GM19468 (cell line): ENCODE results near the gene LDLRAD2.
"Not testable (repeated sequence)": the region's sequence is repeated elsewhere in the genome, so short reads cannot be mapped to it uniquely, and the experiment has no call there.

ENCODE experiments used
- ATAC-seq: cut with Tn5 transposase; IDR thresholded peaks from one replicate; pipeline ENCODE4 v1.9.1; 2021; ENCODE audit warnings: mild to moderate bottlenecking, moderate library complexity, moderate number of reproducible peaks; ENCODE audit not compliant: unreplicated experiment; ENCODE audit errors: extremely low read depth

Gene LDLRAD2

GRCh38 chr1:21811875-21812305 lies at the start of gene LDLRAD2:
Gene LDLRAD2 (plus strand): TSS chr1:21812265. CDS start chr1:21812452, 187 bp downstream.
- no peak for ATAC-seq

- ATAC-seq, result no peak
These were observed 48.8 kb upstream of the LDLRAD2 start for GRCh38 chr1:21763236-21763635.

DNA sequence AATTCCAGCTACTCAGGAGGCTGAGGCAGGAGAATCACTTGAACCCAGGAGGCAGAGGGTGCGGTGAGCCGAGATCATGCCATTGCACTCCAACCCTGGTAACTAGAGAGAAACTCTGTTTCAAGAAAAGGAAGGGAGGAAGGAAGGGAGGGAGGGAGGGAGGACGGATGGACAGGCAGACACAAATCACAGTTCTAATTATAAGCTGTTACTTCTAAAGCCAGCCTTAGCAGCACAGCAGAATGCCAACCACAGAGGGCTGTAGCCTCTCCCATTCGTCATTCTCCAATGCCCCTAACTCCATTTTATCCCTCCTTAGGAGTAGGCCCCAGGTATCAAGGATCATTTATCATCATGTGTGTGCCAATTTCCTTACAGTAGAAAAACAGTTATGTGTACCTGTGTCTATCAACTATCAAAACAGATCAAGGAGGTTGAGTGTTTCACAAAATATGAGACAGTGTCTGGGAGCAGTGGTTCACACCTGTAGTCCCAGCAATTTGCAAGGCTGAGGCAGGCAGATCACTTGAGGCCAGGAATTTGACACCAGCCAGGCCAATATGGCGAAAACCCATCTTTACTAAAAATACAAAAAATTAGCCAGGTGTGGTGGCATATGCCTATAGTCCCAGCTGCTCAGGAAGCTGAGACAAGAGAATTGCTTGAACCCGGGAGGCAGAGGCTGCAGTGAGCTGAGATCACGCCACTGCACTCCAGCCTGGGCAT lies 48.2 kb upstream of the LDLRAD2 start:
- no peak for ATAC-seq

DNA sequence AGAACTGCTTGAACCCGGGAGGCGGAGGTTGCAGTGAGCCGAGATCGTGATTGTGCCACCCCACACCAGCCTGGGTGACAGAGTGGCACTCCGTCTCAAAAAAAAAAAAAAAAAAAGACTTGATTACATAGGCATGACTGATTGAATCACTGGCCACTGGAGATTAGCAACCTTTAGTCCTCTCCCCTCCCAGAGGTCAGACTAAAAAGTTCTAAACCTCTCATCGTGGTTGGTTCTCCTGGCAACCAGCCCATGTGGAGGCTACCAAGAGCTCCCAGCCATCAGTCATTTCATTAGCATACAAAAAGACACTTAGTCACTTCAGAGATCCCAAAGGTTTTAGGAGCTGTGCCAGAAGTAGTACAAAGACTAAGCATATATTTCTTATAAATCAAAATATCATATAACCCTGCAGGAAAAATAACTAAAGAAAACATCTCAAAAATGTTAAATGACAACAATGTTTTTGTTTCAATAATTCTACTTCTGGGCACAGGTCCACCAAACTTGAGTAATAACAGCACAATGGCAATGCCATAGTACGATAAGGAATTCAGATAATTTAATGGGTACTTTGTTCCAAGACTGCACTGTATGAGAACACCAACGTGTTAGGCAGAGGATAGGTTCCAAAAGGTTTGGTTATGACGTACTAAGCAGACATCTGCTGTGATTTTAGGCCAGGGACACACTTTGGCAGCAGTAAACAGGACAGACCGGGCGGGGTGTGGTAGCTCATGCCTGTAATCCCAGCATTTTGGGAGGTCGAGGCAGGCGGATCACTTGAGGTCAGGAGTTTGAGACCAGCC lies 47.2 kb upstream of the LDLRAD2 start:
- ATAC-seq, result no peak

DNA sequence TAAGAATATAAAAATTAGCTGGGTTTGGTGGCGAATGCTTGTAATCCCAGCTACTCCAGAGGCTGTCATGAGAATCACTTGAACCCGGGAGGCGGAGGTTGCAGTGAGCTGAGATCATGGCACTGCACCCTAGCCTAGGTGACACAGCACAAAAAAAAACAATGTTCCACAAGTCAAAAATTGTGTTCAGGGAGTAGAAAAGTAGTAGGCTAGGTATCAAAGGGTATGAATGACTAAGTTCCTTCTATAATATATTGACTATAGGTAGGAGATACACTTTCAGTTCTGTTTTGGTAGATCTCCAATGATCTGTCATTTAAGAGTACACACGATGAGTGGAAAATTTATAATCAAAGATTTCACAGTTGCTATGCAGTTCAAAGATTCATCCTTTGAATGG lies 45.9 kb upstream of the LDLRAD2 start:
- ATAC-seq, result no peak

- not testable (repeated sequence) for ATAC-seq
These were observed 45.0 kb upstream of the LDLRAD2 start for GRCh38 chr1:21767106-21767505.

DNA sequence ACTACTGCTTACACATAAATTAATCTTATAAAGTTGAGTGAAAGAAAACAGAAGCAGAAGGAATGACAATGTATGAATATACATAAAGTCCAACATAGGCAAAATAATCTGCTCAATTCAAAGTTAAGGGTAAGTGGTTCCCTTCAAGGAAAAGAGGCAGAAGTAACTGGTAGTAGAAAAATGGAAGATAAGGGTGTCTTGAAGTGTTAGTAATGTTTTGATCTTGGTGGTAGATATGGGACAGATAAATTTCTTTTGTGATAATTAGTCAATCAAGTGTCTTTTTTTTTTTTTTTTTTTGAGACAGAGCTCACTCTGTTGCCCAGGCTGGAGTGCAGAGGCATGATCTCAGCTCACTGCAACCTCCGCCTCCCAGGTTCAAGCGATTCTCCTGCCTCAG lies 41.9 kb upstream of the LDLRAD2 start:
- no peak for ATAC-seq

DNA sequence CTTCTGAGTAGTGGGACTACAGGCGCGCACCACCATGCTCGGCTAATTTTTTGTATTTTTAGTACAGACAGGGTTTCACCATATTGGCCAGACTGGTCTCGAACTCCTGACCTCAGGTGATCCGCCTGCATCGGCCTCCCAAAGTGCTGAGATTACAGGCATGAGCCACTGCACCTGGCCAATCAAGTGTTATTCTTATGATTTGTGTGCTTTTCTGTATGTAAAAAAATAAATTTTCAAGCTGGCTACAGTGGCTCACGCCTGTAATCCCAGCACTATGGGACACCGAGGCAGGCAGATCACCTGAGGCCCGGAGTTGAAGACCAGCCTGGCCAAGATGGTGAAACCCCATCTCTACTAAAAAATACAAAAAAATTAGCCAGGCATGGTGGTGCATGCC lies 41.5 kb upstream of the LDLRAD2 start:
- not testable (repeated sequence) for ATAC-seq

DNA sequence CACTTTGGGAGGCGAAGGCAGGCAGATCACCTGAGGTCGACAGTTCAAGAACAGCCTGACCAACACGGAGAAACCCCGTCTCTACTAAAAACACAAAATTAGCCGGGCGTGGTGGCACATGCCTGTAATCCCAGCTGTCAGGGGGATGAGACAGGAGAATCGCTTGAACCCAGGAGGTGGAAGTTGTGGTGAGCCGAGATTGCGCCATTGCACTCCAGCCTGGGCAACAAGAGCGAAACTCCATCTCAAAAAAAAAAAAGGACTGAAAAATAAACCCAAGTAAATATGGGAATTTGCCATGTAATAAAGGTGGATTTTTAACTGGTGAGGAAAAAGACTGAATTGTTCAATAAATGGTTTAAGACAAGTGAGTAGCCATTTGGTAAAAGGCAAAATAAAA lies 40.4 kb upstream of the LDLRAD2 start:
- ATAC-seq, result not testable (repeated sequence)

DNA sequence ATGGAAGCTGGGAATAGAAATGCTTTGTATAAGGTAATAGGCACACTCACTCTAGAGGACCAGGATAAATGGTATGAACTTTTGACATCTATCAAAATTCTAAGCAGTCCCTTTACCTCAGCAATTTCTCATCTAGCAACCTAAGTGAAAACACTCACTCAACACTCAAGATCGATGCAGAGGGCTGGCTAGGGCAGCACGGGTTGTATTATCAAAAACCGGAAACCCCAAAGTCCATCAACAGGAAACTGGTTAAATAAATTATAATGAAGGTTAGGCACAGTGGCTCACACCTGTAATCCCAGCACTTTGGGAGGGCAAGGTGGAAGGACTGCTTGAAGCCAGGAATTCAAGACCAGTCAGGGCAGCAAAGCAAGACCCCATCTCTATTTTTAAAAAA lies 38.5 kb upstream of the LDLRAD2 start:
- ATAC-seq, result no peak

DNA sequence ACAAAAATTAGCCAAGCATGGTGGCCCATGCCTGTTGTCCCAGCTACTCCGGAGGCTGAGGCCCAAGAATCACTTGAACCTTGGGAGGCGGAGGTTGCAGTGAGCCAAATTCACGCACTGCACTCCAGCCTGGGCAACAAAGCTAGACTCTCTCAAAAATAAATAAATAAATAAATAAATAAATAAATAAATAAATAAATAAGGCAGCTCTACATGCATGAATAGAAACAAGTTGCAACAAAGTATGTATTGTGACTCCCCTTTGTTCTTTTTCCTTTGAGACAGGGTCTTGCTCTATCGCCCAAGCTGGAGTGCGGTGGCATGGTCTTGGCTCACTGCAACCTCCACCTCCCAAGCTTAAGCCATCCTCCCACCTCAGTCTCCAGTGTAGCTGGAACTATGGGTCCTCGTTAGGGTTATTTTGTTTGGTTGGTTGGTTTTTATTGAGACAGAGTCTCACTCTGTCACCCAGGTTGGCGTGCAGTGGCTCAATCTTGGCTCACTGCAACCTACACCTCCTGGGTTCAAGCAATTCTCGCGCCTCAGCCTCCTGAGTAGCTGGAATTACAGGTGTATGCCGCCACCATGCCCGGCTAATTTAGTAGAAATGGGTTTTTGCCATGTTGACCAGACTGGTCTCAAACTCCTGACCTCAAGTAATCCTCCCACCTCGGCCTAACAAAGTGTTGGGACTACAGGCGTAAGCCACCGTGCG lies 37.1 kb upstream of the LDLRAD2 start:
- no peak for ATAC-seq

DNA sequence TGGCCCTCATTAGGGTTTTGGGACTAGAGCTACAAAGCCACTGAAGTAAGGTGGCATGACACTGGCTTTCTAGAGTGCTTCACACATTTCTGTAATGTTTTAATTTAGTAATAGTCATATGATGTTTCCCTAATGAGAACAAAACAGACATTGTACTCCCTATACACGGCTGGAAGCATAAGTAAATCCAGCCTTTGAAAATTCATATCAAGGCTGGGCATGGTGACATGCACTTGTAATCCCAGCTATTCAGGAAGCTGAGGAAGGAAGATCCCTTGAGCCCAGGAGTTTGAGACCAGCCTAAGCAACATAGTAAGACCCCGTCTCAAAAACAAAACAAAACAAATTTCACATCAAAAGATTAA lies 36.5 kb upstream of the LDLRAD2 start:
- no peak for ATAC-seq

GRCh38 chr1:21775985-21776562 lies 36.0 kb upstream of the LDLRAD2 start:
- no peak for ATAC-seq

GRCh38 chr1:21776925-21777324 lies 35.1 kb upstream of the LDLRAD2 start:
- not testable (repeated sequence) for ATAC-seq

- ATAC-seq, result no peak
These were observed 33.7 kb upstream of the LDLRAD2 start for GRCh38 chr1:21778405-21778727.

GRCh38 chr1:21779613-21780521 lies 32.2 kb upstream of the LDLRAD2 start:
- ATAC-seq, result peak; percentile 18

- no peak for ATAC-seq
These were observed 30.2 kb upstream of the LDLRAD2 start for GRCh38 chr1:21781815-21782348.

GRCh38 chr1:21782349-21782867 lies 29.7 kb upstream of the LDLRAD2 start:
- ATAC-seq, result no peak
